T-helper 1 cell (primary cell): ENCODE results near the gene CDC42EP2.
A peak's percentile ranks its signal among the peaks of the same experiment; 100 is the strongest.

Source experiments
- DNase-seq, 5 donors: peaks; one replicate each; pipeline ENCODE4 v3.0.0-alpha.2; 2012 to 2020

The CDC42EP2 gene

GRCh38 chr11:65357856-65358356 is 43.2 kb downstream of the CDC42EP2 start:
- DNase-seq: no peak

- no peak for DNase-seq
Observed at GRCh38 chr11:65362320-65362931, 47.8 kb downstream of the CDC42EP2 start.

- no peak for DNase-seq
Observed at GRCh38 chr11:65362966-65363365, 48.3 kb downstream of the CDC42EP2 start.

GRCh38 chr11:65363770-65364169 is 49.1 kb downstream of the CDC42EP2 start:
- no peak for DNase-seq

- DNase-seq: peak in 2 of 5 donors; percentile 36 to 55
Observed at GRCh38 chr11:65366340-65366773, 51.7 kb downstream of the CDC42EP2 start.

- no peak for DNase-seq
Observed at GRCh38 chr11:65370659-65371049, 56.0 kb downstream of the CDC42EP2 start.
